ENCODE measurements around the gene TMEM141.
"Not testable (repeated sequence)": the region's sequence is repeated elsewhere in the genome, so short reads cannot be mapped to it uniquely, and the experiment has no call there.

The TMEM141 gene

DNA sequence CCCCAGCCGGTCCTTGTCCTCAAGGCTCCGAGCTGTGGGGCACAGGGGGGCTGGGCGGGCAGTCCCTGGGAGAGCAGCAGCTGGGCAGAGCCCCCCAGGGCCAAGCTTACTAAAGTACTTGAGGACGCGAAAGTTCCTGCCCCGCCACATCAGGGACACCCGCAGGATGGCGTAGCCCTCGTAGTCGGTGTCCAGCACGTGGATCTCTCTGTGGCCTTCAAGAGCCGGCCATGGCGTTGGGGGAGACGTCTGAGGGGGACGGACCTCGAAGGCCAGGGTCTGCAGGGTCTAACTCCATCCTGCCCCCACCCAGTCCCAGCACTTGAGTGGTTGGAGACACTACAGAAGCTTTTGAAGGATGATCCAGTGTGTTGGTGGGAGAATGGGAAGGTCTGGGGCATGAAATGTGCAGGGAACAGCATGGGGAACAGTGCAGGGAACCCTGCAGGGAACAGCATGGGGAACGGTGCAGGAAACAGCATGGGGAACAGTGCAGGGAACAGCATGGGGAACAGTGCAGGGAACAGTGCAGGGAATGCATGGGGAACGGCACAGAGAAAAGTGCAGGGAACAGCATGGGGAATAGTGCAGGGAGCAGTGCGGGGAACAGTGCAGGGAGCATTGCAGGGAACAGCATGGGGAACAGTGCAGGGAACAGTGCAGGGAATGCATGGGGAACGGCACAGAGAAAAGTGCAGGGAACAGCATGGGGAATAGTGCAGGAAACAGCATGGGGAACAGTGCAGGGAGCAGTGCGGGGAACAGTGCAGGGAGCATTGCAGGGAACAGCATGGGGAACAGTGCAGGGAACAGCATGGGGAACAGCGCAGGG lies 35.6 kb upstream of the TMEM141 start:
- DNase-seq, result not testable (repeated sequence)

DNA sequence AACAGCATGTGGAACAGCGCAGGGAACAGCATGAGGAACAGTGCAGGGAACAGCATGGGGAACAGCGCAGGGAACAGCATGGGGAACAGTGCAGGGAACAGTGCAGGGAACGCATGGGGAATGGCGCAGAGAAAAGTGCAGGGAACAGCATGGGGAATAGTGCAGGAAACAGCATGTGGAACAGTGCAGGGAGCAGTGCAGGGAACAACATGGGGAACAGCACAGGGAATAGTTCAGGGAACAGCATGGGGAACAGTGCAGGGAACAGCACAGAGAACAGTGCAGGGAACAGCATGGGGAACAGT lies 35.1 kb upstream of the TMEM141 start:
- DNase-seq, result no peak

DNA sequence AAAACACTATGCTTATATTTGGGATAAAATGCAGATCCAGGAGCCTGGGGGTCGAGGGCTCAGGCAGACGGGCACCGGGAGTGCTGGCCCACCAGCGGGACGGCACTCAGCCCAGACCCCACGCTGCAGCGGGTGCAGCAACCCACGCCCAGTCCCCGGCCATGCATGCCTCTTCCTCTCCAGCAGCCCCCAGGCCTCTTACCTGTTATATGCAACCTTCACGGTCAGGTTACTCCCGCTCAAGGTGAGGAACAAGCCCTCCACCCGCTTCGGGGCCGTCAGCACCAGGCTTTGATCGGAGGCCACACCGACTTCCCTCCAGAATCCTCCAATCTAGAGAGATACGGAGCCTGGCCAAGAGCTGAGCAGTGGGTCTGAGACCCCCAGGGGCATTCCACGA lies 34.3 kb upstream of the TMEM141 start:
- DNase-seq, result no peak

DNA sequence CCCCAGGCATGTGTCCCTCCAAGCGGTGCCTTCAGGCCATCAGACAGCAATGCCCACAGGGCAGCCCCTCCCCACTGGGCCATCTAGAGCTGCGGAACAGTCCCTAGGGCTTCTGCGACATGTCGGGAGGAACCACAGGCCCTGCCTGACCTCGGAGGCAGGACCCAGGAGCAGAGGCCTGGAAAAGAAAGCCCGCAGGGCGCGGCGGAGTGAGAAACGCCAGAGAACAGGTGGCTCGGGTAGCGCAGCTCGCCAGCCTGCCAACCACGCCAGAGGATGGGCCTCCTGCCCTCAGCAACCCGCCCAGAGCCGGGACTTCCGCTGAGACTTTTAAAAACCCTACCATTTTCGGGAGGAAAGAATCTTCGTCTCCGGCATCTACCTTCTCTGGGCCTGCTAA lies 33.8 kb upstream of the TMEM141 start:
- no peak for DNase-seq

DNA sequence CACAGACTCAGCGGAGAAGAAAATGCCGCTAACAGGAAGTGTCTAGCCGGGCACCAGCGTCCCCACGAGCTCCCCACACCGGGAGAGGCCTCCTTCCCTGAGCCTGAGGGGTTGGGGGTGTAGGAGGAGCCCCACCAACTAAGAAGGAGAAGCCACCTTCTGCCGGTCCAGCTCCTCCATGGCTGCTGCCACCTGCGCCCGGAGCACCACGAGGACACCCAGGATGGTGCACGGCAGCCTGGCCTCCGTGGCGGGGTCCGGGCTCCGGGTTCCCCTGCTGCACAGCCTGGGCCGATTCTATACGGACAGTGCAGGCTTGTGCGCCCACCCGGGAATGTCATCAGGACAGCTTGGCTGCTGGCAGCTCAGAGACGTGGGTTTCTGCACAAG lies 33.4 kb upstream of the TMEM141 start:
- DNase-seq, result no peak

DNA sequence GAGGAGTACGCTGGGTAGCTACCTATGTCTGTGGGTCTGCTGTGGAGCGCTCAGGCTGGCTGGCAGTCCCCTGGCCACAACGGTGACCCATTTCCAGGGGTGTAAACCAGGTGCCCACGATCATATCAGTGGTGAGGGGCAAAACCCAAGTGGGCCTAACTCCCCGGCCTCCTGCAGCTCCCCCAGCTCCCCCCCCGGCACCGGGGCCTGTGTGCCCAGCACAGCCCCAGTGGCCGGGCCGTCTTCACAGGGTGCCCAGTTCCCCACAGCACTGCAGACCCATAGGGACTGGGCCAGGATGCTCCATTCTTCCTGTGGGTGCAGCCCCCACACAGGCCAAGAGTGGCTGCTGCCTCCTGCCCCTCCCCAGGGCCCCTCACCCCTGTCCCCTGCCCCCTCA lies 32.1 kb upstream of the TMEM141 start:
- DNase-seq, result no peak

DNA sequence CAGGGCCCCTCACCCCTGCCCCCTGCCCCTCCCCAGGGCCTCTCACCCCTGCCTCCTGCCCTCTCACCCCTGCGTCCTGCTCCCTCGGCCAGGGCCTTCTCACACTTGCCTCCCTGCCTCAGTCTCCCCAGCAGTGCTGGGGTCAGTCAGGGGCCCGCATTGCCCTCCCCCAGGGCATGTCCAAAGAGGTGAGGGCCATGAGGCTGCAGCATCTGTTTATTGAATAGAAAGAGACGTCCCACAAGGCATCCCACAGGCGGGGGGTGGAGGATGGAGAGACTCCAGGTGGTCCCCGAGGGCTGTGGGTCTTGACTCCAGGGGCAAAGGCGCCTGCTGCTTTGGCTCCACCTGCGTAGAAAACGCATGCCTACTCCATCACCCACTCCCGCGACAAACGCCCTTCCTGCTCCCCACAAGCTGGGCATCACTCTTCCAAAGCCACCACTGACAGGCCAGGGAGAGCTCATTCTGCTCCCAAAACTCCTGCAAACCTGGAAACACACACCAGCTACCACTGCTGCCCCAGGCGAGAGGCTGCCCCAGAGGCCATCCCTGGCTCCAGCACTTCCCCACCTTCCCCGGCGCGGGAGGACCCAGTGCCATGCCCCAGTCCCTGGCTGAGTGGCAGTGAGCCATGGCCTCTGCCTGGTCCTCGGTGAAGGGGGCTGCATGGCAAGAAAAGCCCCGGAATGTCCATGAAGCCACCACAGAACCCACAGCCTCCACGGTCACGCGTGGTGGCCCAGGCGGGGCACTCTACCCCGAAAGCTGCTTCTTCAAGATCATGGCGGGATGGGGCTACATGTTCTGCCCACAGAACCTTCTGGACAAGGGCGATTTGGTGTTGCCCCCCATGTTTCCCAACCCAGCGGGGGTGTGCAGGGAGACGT lies 31.5 kb upstream of the TMEM141 start:
- DNase-seq, result no peak

DNA sequence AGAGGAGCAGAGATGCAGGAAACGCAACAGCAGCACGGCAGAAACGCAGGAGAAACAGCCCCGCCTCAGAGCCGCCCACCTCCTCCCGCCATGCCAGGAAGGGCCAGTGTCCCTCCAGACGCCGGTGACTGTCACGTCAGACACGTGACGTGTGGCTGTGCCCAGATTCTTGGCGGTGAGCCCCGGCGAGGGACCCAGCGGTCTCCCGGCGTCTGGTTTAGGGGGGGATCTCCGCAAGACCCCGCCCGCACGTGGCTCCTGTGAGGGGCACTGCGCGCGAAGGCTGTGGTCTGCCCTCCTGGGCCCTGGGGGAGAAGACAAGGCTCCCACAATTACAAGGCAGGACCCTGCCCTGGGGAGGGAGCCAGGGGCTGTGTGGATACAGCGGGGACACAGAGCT lies 30.7 kb upstream of the TMEM141 start:
- no peak for DNase-seq

DNA sequence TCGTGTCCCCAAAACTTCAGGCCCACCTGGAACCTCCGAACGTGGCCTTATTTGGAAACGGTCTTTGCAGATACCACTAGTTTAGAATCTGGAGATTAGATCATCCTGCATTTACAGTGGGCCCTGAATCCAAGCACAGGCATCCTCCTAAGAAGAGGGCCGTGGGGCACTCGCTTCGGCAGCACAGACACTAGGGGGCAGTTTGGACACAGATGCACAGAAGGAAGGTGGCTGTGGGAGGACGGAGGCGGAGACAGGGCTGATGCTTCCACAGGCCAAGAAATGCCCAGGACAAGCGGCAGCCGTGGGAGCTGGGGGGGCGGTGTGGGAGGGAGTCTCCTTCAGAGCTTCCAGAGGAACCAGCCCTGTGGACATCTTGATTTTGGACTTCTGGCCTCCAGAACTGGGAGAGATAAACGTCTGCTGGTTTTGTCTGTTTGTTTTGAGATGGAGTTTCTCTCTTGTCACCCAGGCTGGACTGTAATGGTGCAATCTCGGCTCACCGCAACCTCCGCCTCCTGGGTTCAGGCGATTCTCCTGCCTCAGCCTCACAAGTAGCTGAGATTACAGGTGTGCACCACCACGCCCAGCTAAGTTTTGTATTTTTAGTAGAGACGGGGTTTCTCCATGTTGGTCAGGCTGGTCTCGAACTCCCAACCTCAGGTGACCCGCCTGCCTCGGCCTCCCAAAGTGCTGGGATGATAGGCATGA lies 30.2 kb upstream of the TMEM141 start:
- not testable (repeated sequence) for DNase-seq

DNA sequence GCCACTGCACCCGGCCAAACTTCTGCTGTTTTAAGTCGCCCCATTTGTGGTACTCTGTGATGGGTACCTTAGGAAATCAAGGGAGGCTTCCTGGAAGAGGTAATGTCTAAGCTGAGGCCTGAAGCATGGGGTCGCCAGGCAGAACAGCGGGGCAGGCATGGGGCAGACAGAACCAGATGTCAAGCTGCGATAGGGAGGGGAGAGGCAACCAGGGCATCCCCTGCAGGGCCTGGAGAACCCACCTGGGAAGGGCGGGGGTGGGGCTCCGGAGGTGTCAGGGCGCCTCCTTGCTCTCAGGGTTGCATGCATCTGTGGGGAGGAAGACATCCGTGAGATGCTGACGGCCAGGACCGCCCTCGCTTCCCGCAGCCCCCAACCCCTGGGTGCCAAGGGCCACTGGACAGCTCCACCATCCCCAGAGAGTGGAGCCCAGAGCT lies 29.6 kb upstream of the TMEM141 start:
- DNase-seq, result no peak

DNA sequence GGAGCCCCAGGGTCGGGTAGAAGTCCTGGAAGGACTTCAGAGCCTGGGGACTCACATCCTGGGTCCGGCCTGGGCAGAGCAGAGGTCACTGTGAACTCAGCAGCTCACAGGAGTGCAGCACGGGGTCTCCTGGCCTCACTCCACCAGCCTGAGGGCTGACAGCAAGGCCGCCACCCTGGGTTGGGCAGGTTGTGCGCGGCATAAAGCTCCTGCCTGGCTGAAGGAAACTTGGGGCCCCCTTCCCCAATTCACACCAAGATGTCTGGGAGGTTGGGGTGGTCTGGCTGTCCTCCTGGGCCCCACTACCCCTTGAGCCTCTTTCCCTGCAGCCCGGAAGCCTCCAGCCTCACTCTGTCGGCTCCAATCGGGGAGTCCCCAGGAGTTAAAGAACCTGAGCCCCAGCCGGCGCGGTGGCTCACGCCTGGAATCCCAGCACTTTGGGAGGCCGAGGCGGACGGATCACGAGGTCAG lies 28.9 kb upstream of the TMEM141 start:
- DNase-seq, result no peak

DNA sequence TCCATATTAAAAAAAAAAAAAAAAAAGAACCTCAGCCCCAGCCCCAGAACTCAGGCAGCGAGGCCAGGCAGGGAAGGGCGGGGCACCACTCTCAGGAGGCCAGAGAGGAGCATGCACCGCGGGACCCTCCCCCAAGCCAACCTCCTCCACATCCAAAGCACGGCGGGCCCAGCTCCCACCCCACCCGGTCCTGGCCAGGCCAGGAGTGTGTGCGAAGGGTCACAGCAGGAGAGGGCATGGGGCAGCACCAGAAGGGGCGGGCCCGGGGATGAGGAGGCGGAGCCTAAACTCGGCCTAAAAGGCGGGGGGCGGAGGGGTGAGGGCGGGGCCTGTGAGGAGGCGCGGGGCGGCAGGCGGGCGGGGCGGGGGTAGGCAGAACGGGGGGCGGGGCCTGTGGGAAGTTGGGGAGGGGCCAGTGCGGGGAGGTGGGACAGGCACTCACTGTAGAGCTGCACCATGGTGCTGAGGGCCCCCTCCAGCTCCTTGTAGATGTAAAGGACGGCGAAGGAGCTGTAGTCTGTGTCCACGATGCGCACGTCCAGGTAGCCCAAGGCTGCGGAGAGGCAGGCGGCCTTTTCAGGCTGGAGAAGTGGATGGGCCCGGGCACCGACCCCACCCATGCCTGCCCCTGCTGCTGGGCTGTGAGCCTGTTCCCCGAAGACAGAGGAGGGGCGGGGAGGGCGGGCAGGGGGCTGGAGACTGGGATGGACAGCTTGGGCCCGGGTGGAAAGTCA lies 28.1 kb upstream of the TMEM141 start:
- DNase-seq, result no peak

DNA sequence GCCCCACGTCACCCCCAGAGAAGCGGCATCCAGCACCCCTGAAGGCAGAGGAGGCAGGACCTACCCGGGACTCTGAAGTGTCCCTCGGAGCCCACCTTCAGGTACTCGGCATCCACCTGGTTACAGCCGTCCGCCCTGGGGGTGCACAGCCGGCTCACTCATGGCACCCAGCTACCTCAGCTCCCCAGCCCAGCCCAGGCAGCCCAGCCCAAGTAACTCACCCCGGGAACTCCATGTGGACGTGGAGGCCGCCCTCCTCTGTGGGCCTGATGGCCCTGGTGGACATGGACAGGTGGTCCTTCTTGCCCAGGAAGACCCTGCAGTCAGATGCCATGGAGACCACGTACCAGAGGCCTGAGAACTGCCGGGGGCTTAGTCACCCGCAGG lies 27.5 kb upstream of the TMEM141 start:
- no peak for DNase-seq

DNA sequence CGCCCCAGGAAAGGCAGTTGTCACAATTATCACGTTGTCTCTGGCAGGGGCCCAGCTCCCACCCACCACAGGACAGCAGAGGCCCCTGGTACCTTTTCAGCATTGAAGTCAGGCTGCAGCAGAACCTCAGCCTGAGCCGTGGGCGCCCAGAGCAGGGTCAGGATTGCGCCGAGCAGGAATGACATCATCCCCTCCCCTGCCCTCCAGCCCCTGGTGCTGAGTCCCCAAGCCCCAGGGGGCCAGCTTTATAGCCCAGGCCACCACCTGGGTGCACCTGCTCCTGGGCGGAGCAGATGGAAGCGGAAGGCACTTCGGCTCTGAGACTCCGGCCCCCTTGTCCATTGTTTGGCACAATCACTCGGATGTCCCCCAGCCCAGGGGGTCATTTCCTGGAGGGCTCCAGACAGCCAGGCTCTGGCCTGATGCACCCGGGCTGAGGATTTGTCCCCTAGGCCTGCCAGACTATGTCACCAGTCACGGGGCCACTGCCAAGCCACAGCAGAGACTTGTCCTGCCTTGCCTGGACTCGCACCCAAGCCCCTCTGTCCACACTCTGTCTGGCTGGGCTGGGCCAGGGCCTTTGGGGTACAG lies 26.7 kb upstream of the TMEM141 start, which contains the start of gene LCN15:
TSS of gene LCN15 (minus strand) at position 218 of the 591 bp plus-strand sequence. CDS start at position 188, 30 bp downstream.
- DNase-seq, result no peak

DNA sequence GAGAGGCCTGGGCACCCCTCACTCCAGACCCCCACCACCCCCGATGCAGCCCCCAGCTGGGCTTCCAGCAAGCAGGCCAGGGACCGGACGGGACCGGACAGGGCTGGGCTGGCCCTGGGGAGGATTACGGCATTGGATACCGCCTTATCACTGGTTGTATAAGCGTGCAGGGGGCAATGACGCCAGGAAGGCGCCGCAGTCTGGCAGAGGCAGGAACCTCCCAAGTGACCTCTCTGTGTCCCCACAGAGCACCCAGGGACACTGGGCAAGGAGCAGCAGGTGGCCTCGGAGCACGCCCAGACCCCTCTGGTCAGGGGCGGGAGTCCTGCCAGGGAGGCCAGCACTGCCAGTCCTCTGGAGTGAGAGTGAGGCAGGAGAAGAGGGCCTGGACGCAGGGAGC lies 26.1 kb upstream of the TMEM141 start:
- DNase-seq, result no peak

DNA sequence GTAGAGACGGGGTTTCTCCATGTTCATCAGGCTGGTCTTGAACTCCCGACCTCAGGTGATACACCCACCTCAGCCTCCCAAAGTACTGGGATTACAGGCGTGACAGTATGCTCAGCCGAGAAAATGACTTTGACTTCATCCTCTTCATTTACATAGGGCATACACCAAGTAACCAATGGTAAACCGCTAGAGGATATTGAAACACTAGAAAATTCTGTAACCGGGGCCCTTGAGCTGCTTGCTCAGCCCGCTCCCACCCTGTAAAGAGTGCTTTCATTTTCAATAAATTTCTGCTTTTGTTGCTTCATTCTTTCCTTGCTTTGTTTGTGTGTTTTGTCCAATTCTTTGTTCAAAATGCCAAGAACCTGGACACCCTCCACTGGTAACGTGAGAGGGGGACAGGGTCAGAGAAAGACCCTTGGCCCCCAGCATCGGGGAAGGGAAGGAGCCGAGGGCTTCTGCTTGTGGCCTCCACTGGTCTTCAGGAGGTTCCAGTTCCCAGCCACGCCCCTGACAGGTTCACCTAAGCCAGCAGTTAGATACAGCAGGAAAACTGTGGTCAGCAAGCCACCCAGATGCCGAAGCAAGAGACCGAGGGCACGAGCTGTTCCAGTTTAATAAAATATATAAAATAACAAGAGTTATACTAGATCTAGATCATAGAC lies 25.3 kb upstream of the TMEM141 start:
- not testable (repeated sequence) for DNase-seq

DNA sequence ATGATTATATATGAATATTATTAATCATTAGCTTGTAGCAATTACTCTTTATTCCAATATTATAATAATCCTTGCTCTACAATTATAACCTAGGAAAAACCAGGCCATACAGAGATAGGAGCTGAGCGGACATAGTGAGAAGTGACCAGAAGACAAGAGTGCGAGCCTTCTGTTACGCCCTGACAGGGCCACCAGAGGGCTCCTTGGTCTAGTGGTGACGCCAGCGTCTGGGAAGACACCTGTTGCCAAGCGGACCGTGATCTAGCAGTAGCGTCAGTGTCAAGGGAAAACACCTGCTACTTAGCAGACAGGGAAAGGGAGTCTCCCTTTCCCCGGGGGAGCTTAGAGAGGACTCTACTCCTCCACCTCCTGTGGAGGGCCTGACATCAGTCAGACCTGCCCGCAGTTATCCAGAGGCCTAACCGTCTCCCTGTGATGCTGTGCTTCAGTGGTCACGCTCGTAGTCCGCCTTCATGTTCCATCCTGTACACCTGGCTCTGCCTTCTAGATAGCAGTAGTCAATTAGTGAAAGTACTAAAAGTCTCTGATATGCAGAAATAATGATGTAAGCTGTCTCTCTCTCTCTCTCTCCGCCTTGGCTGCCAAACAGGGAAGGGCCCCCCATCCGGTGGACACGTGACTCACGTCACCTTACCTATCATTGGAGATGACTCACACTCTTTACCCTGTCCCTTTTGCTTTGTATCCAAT lies 24.6 kb upstream of the TMEM141 start:
- DNase-seq, result peak; percentile 48

DNA sequence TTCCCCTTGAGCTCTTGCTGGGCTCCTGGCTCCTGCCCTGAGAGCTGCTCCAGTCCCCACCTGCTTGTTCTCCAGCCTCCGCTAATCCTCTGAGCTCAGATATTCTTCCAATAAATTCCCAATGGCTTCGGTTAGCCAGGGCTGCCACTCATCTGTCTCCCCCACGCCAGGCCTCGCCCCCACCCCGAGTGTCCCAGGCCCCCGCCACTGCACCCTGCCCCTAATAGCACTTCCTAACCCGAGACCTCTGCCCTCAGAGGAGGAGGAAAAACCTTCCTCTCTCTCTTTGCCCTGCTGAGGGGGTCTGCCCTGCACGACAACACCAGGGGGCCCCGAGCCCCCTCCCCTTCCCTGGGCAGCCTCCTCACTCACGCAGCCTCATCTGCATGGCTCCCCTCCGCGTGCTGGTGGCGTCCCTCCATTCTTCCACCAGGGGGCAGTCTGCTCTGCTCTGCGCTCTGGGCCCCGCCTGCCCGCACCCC lies 21.4 kb upstream of the TMEM141 start:
- DNase-seq, result no peak

DNA sequence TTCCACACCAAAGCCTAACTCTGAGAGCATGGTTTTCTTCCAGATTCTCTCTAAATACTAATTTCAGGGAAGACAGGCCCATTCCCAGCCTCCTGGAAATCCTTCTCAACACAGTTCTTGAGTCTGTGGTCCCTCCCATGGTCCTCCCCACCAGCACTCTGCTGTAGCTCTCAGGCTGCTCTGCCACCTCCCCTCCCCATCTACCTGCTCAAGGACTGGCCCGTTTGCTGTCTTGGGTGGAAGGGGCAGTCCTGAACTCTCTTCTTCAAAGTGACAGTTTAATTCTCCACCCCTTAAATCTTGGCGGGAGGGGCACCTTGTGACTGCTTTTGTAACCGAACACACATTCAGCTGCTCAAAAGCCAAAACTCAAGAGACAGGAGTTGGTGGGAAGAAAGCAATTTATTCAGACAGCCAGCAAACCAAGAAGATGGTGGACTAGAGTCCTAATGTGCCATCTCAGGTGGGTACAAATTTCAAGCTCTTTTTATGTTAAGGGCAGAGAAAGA lies 19.2 kb upstream of the TMEM141 start:
- DNase-seq, result no peak

DNA sequence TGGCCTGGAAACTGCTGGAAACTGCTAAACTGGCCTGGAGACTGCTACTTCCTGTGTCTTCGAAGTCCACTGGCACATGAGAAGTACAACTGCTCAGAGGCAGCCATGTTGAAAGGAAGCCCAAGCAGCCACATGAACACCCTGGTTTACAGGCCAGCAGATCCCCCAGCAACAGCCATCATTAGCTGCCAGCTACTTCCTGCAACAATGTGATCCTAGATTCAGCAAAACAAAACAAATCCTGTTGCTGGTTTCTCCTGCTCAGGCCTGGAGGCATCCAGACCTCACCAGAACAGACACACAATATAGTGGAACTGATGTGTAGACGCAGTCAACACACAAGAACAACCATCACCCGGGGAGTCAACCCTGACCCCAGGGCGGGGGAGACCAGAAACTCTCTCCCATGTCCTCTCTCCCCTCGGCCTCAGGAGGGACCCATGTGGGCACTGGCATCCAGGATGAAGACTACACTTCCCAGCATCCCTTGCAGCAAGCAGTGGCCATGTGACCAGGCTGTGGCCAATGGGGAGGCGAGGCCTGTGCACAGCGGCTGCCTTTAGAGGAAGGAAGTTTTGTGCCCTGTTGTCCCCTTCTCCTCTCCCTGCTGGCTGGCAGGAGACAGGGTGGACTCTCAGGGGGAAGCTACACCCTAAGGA lies 17.6 kb upstream of the TMEM141 start:
- DNase-seq, result no peak

Measured in NCI-H1105 (cell line).